ENCODE measurements around the gene SCN5A.

DNA sequence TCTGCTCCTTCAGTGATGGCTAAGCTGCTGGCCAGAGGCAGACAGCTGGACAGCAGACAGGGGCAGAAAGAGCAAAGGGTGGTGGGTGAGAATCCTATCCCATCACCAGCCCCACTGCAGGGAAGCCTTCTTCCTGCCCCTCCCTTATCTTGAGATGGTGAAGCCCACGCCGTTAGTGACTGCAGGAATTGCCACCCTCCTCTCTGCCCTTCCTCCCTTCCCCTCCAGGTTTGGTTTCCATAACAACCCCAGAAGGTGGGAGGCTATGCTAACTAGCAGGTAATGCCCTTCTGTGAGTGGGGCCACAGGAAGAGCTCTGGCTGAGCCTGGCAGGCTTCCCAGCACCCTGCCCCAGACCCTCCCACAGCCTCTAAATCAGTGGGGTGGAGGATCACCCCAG is 32.8 kb downstream of the SCN5A start:
- TF ChIP-seq, protein P1, sequence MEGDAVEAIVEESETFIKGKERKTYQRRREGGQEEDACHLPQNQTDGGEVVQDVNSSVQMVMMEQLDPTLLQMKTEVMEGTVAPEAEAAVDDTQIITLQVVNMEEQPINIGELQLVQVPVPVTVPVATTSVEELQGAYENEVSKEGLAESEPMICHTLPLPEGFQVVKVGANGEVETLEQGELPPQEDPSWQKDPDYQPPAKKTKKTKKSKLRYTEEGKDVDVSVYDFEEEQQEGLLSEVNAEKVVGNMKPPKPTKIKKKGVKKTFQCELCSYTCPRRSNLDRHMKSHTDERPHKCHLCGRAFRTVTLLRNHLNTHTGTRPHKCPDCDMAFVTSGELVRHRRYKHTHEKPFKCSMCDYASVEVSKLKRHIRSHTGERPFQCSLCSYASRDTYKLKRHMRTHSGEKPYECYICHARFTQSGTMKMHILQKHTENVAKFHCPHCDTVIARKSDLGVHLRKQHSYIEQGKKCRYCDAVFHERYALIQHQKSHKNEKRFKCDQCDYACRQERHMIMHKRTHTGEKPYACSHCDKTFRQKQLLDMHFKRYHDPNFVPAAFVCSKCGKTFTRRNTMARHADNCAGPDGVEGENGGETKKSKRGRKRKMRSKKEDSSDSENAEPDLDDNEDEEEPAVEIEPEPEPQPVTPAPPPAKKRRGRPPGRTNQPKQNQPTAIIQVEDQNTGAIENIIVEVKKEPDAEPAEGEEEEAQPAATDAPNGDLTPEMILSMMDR (IDR thresholded peaks at IDR 0.05), result no peak
- TF ChIP-seq TCF7L2 (IDR thresholded peaks at IDR 0.05; ENCODE audit: low read depth, low read length) (no peak), POLR2AphosphoS5 (IDR thresholded peaks at IDR 0.05; ENCODE audit: low read depth, low read length) (no peak), SIN3A (IDR thresholded peaks at IDR 0.05; ENCODE audit: borderline replicate concordance, insufficient read depth, low read depth, low read length) (no peak)
- TF ChIP-seq, protein P2, sequence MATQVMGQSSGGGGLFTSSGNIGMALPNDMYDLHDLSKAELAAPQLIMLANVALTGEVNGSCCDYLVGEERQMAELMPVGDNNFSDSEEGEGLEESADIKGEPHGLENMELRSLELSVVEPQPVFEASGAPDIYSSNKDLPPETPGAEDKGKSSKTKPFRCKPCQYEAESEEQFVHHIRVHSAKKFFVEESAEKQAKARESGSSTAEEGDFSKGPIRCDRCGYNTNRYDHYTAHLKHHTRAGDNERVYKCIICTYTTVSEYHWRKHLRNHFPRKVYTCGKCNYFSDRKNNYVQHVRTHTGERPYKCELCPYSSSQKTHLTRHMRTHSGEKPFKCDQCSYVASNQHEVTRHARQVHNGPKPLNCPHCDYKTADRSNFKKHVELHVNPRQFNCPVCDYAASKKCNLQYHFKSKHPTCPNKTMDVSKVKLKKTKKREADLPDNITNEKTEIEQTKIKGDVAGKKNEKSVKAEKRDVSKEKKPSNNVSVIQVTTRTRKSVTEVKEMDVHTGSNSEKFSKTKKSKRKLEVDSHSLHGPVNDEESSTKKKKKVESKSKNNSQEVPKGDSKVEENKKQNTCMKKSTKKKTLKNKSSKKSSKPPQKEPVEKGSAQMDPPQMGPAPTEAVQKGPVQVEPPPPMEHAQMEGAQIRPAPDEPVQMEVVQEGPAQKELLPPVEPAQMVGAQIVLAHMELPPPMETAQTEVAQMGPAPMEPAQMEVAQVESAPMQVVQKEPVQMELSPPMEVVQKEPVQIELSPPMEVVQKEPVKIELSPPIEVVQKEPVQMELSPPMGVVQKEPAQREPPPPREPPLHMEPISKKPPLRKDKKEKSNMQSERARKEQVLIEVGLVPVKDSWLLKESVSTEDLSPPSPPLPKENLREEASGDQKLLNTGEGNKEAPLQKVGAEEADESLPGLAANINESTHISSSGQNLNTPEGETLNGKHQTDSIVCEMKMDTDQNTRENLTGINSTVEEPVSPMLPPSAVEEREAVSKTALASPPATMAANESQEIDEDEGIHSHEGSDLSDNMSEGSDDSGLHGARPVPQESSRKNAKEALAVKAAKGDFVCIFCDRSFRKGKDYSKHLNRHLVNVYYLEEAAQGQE (IDR thresholded peaks at IDR 0.05; ENCODE audit: insufficient read depth in 1 of 2, low read depth in 2 of 2, low read length in 1 of 2), result no peak

All from Panc1 (cell line).